GM19023 (cell line): Measurements from ENCODE around the gene FLNC.
A peak's percentile ranks its signal among the peaks of the same experiment; 100 is the strongest.

Source experiments
- ATAC-seq: cut with Tn5 transposase; IDR thresholded peaks from one replicate; pipeline ENCODE4 v1.9.1; 2021; ENCODE audit warnings: mild to moderate bottlenecking, moderate library complexity; ENCODE audit not compliant: unreplicated experiment

Gene FLNC, protein sequence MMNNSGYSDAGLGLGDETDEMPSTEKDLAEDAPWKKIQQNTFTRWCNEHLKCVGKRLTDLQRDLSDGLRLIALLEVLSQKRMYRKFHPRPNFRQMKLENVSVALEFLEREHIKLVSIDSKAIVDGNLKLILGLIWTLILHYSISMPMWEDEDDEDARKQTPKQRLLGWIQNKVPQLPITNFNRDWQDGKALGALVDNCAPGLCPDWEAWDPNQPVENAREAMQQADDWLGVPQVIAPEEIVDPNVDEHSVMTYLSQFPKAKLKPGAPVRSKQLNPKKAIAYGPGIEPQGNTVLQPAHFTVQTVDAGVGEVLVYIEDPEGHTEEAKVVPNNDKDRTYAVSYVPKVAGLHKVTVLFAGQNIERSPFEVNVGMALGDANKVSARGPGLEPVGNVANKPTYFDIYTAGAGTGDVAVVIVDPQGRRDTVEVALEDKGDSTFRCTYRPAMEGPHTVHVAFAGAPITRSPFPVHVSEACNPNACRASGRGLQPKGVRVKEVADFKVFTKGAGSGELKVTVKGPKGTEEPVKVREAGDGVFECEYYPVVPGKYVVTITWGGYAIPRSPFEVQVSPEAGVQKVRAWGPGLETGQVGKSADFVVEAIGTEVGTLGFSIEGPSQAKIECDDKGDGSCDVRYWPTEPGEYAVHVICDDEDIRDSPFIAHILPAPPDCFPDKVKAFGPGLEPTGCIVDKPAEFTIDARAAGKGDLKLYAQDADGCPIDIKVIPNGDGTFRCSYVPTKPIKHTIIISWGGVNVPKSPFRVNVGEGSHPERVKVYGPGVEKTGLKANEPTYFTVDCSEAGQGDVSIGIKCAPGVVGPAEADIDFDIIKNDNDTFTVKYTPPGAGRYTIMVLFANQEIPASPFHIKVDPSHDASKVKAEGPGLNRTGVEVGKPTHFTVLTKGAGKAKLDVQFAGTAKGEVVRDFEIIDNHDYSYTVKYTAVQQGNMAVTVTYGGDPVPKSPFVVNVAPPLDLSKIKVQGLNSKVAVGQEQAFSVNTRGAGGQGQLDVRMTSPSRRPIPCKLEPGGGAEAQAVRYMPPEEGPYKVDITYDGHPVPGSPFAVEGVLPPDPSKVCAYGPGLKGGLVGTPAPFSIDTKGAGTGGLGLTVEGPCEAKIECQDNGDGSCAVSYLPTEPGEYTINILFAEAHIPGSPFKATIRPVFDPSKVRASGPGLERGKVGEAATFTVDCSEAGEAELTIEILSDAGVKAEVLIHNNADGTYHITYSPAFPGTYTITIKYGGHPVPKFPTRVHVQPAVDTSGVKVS (N-terminal part only)

DNA sequence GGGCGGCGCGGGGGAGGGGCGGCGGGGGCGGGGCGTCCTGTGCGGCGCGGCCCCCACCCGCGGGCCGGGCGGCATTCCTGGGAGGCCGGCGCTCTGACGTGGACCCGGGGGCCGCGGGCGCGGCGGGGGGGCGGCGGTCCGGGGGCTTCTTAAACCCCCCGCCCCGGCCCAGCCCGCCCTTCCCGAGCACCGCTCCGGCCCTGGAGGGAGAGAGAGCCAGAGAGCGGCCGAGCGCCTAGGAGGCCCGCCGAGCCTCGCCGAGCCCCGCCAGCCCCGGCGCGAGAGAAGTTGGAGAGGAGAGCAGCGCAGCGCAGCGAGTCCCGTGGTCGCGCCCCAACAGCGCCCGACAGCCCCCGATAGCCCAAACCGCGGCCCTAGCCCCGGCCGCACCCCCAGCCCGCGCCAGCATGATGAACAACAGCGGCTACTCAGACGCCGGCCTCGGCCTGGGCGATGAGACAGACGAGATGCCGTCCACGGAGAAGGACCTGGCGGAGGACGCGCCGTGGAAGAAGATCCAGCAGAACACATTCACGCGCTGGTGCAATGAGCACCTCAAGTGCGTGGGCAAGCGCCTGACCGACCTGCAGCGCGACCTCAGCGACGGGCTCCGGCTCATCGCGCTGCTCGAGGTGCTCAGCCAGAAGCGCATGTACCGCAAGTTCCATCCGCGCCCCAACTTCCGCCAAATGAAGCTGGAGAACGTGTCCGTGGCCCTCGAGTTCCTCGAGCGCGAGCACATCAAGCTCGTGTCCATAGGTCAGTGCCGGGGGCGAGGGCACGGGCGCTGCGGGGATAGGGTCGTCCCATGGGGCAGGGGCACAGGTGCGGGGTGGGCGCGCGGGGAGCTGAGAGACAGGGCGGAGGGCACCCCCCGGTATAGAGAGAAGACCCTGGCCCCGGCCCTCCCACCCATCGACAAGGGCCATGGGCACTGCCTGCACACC, at the start of gene FLNC:
Gene FLNC, plus strand, starts transcription at position 176 of the 947 bp plus-strand sequence. Its CDS starts 232 bp downstream, at position 408.
- ATAC-seq, result no peak

DNA sequence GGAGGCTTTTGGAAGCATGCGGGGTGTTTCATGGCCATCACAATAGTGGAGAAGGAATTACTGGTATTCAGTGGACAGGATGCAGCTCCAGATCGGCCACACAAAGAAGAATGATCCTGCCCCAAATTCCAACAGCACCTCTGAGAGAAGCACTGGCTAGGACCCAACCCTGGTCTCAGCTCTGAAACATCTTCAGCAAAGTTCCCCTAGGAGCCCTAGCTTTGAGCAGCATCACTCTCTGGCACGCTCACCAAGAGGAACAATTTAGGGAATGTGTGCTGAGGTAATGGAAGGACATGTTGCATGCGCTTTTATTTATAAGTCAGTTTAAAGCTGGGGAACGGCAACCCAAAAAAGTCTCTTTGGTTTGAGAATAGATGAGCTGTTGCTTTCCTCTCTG, 49.1 kb upstream of the FLNC start:
- no peak for ATAC-seq

DNA sequence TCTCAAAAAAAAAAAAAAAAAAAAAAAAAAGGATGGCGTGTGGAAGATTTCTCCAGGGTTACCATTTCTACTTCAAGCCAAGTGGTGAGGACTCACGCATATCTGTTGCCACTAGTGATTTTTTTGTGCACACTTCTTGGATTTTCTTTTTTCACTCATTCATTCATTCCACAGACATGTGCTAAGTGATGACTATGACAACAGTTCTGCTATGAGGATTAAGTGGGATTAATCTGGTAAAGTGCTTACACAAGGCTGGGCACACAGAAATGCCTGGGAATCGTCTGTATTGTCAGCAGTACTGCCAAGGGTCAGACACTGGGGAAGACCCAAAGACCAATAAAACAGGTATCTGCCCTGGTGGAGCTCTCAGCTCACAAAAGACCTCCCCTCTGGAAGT, 48.4 kb upstream of the FLNC start:
- ATAC-seq, result no peak

DNA sequence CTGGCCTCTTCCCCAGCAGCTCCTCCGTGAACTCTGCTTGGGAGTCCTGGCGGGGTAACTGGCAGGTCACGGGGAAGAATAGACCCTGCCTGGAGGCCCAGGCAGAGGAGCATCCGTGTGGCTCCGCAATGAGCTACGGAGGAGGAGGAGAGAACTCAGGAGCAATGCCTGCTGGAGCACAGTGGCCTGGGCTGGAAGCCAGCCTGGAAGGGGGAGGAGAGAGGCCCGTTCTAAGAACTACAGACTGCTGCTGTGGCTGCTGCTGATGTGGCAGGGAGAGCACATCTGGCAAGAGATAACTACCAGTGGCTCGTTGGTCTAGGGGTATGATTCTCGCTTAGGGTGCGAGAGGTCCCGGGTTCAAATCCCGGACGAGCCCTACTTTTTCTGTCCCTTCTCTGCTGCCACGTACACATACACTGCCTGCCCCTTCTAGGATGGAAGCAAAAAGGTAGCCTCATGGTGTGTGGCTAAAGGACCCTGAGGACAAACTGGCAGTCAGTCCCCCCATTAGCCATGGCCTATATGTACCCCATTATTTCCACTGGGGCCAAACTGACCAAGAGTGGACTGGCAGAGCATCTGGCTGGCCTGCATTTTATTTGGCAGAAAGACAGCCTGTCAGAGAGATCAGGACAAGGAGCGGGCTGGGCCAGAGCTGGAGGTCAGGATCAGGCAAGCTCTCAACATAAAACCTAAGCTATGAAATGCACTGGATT, 46.9 kb upstream of the FLNC start:
- ATAC-seq, result no peak

DNA sequence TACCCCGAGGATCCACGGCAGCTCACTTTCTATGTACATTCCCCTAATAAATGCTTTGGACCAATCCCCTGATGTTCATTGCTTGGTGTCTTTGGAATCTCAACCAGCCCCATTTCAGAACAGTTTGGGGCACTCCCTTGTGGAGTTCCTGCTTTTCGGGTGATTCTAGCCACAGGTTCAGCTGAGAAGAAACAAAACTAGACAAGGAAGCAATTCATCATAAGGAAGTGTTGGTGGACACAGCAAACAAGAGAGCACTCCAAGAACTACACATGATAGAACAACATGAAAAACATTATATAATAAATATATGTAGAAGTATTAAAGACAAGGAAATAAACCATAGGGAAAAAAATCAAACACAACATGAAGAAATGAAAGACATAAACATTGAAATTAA, 44.5 kb upstream of the FLNC start:
- no peak for ATAC-seq

DNA sequence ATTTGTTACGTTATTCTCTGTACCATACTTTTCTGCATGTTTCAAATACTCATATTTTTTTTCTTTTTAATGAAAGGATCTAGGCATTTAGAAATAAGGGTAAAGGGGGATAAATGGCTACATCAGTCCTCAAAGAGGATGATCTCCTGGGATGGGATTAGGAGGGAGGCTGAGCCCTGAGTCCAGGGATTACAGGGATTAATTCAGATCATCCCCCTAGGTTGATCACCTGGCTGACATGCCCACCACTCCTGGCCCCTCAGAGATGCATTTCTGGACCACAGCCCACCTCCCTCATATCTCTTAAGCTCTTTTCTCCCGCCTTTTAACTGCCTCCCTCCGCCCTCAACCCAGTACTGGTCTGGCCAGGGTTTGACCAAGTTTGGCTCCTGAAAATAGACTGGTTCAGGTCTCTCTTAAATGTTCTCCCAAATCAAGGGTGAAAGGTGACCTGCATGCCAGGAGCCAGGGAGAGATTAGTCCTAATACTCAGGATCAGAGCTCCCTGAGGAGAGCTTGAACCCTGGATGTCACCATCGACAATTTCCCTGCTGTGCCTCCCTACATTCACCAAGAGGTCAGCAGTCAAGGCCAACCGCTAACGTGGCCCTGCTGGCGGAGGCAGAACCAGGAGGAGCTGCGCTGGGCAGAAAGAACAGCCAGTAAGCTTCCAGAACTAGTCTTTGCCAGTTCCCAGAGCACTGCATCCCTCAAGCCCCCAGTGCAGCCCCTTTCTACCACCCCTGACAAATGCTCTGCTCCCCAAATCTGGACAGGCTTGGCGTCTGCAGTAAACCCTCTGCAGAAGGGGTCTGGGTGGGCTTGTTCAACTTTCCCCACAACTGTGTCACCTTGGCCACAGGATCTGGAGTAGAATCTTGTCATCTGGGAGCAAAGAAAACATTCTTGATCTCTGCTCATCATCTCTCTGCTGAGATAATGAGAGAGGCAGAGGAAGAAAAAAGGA, 41.5 kb upstream of the FLNC start:
- no peak for ATAC-seq

DNA sequence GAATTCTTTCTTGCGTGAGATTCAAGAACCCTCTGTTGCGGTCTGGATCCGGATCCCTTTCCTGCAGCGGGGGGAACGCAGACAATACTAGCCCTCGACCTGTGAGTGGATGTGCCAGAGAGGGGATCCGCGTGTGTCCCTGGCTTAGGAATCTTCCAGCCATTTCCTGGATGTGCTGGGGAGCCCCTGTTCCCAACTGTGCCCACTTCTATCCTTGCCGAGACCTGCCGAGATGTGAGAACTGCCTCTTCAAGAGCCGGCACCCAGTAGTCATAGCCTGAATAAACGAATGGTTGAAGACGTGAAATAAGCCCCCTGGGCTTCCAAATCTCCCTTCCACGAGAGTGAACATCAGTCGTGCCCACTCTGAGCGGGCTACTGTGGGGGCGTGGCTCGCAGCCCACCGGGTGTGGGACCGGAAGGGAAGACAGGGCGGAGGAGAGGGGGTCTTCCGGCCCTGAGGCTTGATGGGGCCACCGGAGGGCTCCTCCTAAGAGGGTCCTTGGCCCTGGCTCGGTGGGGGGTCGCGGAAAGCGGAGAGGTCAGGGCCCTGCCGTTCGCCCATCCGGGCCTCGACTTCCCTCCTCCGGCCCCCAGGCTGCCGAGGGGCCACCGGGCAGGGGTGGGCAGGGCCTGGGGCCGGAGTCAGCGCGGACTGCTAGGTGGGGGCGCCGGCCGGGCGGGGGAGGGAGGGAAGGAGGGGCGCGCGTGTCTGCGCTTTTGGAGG, 39.7 kb upstream of the FLNC start:
- peak; percentile 26 for ATAC-seq

DNA sequence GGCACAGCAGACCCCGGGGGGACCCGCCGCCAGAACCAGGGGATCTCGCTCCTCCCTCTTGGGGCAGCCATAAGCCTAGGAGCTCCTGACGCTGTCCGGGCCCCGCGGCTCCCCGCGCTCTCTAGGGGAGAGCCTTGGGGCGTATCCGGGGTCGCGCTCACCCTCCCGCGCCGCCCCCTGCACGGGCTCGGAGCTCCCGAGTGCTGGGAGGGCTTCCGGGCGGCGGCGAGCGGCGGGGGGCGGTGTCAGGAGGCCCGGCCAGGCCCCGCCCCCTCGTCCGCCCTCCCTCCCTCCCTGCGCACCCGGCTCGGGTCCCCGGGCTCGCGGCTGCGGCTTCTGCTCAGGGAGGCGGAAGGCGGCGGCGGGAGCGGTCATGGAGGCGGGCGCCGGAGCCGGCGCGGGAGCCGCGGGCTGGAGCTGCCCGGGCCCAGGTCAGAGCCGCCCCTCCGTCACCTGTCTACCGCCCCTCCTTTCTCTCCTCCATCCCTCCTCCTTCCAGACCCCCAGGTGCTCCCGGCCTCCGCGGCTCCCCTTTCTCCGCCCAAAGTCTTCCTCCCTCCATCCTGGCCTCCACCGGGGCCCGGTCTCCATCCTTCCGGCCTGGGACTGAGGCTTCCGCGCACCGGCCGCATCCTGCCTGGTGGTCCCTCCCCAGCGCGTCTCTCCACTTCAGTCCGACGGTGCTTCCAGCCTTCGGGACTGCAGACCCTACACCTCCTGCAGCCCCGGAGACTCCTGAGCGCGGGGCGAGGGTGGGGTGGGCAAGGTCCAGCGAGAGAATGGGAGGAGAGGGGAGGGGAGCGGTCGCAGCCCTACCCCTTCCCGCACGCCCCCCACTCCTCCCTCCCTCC, 38.9 kb upstream of the FLNC start, which contains the start of gene CCDC136:
Gene CCDC136, plus strand, starts transcription at position 848 of the 851 bp plus-strand sequence. CDS start 444 bp downstream, outside the sequence.
- peak; percentile 84 for ATAC-seq

DNA sequence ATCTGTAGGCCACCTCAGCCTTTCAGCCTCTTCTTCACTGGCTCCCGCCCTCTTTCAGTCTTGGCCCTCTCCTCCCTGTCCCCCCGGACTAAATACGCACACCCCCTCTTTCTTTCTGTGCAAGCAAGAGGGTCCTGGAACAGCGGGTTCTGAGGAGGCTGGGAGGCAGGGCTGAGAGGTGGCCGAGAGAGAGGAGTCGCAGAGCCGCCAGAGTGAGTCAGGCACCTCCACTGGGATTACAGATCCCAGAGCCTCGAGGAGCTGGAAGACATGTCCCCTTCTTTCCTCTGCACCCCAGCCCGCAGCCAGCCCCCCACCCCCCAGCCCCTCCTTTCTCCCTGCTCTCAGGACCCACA, 38.3 kb upstream of the FLNC start:
- ATAC-seq, result no peak

DNA sequence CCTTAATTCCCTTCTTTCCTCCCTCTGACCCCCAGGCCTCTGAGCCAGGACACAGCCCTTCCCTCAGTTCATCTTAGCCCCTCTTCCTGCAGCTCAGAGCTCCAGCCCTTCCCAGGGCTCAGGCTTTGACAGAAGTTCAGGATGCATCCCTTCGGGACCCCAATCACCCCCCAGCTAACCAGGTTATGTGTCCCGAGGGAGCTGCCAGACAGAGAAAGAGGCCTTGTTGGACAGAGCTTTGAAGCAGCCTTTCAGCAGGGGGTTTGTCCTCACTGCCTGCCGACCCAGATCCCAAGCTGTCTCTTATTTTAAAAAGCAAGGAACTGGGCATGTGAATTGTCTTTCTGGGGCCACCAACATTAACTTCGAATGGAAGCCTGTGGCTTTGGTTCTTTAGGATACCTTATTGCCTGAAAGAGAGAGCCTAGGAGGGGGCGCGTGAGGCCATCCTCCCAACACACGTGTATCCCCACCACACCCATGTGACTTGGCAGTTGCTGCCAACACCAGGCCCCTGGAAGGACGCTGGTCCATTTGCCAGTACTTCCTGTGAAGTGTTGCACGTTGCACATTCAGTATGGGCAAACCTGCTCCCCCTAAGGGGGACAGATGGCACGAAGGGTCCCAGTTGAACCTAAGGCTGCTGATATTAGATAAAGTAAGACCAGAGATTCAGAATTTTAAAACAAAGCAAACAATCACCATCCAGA, 37.6 kb upstream of the FLNC start:
- ATAC-seq, result no peak

DNA sequence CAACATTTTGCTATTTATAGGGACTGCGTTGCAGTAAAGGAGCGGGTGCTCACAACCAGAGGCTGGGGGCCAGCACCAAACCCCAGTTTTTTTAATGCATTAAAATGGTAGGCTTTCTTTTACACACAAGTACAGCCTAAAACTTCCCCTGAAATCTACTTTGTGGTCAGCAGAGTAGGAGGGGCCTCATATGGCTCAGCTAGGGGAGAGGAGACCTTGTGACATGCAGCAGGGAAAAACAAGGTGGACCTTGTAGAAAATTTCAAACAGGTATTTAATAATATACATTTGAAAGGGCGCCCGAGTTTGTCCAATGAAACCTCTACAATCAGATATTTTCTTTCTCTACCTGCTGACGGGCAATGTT, 37.0 kb upstream of the FLNC start:
- ATAC-seq, result no peak

DNA sequence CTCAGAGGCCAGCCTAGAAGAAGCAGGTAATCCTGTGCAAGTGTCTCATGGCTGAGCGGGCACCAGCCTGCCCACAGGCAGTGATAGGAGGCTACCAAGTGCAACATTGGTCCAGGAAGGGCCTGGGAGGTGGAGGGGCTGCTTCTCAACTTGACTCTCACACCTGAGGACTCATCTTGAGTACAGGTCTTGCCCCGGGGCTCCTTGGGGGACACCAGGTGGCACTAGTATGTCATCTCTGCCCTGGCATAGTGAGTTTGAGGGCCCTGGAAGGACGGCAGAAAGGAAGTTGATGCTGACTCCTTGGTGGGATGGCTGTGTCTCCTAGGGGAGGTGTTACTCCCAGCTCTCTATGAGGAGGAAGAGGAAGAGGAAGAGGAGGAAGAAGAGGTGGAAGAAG, 36.2 kb upstream of the FLNC start:
- ATAC-seq, result no peak

DNA sequence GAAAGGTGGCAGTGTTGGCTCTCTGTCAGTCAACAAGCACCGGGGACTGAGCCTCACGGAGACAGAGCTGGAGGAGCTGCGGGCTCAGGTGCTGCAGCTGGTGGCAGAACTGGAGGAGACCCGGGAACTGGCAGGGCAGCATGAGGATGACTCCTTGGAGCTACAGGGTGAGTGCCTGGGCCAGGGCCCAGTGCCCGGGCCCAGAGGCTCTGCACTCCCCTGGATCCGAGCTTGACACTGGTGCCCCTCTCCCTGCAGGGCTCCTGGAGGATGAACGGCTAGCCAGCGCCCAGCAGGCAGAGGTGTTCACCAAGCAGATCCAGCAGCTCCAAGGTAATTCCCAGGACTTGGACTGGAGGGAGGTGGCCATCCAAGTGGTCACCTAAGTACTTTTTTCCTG, 35.8 kb upstream of the FLNC start:
- ATAC-seq, result no peak

DNA sequence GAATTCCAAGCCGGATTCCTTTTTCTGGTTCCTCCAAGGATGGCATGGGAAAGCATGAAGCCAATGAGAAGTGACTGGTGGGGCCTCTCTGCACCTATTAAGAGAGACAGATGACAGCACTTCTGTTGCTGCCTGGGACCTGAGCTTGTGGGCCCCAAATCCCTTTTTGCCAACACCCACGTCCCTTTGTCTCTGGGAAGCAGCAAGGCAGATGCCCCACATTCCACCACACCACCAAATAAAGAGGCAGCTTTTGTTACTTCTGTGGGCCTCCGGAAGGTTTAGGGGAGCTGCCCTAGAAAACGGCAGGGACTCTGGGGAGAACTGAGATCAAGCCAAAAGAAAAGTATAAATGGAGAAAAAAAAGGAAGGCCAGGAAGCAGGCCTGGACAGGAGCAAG, 35.1 kb upstream of the FLNC start:
- no peak for ATAC-seq

DNA sequence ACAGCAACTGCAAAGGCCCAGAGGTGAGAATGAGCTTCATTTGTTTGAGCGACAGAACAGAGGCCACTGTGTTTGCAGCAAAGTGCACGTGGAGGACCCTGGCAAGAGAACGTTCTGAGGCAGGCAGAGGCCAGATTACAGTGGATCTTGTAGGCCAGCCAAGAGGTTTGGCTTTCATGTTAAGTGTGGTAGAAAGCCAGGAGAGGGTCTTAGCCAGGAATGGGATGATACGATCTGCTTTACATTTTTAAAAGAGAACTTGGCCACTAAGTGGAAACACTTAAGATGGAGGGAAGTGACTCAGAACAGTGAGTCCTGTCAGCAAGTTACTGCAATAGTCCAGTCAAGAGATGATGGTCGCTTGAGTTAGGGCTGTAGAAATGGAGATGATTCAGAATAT, 33.9 kb upstream of the FLNC start:
- ATAC-seq, result no peak

DNA sequence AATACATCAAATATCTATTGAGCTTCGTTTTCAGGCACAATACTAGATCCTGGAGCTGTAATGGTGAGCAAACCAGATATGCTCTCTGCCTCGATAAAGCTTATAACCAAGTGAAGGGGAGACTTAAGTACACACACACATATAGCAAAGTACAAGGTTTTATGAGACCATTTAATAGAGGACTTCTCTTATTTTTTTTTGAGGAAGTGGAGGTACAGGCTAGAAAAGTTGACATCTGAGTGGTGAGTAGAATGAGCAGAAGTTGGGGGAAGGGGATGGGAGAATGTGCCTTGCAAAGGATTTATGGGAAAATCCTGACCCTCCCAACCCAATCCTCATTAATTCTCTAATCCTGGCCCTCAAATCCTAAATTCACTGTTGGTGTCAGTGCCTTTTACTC, 30.8 kb upstream of the FLNC start:
- ATAC-seq, result no peak
